ENCODE measurements around the gene WDR76. TPM values are rescaled to one million over a fixed set of nuclear protein-coding genes. Genes with fewer than 3 reads are reported as not detected.
"Not testable (repeated sequence)": the region's sequence is repeated elsewhere in the genome, so short reads cannot be mapped to it uniquely, and the experiment has no call there.

Gene WDR76
- total RNA-seq, 1 experiment from 2014 or later, result 77.0 TPM

DNA sequence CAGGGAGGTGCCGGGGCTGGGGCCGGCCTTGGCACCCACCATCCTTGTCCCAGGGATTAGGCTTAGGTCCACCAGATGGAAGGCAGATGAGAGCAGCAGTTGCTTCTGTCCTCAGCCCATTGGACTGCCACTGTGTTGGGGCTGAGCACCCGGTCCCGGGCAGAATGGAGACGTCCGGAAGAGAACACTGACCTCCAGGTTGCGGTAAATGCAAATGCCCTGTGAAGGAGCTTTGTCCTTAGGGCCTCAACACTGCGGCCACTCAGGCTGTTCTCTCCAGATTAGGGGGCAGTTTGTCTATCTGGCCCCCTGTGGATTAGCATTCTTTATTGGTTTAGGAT is 26.9 kb upstream of the WDR76 start, which contains the start of gene SERINC4:
Gene SERINC4, minus strand, starts transcription at position 276 of the 341 bp plus-strand sequence. Its CDS starts 234 bp downstream, at position 42.
- Histone ChIP-seq H3K4me1 (replicated peaks) (peaks cover 15% of the 10 kb centered on the region), H3K4me3 (peak within 1 kb of the TSS; percentile 60), H3K27ac (peak within 1 kb of the TSS; percentile 27; the same call in 1 of the 2 replicates), H3K27me3 (replicated peaks) (no peaks in the 10 kb centered on the region), H3K9me3 (replicated peaks) (no peaks in the 10 kb centered on the region), H3K36me3 (peaks cover 100% of the 10 kb centered on the region)
- DNase-seq (ENCODE audit: low read depth in 1 of 2, low spot score in 2 of 2), result no peak

- peaks cover 9% of the 10 kb centered on the region for H3K4me1 ChIP-seq (replicated peaks)
- no peaks in the 10 kb centered on the region for H3K27me3 ChIP-seq (replicated peaks)
- H3K4me3 ChIP-seq, result peak within 1 kb of the TSS; percentile 60
- H3K9me3 ChIP-seq (replicated peaks), result no peaks in the 10 kb centered on the region
- H3K36me3 ChIP-seq, result peaks cover 100% of the 10 kb centered on the region
- H3K27ac ChIP-seq, result peak within 1 kb of the TSS; percentile 27; the same call in 1 of the 2 replicates
- peak; percentile 76 to 91 for DNase-seq (ENCODE audit: low read depth in 1 of 2, low spot score in 2 of 2)
These were observed 26.3 kb upstream of the WDR76 start, which contains the start of gene HYPK for GRCh38 chr15:43800286-43801141. TSS of gene HYPK (plus strand) at chr15:43800599. CDS start at chr15:43800623, 24 bp downstream.

- not testable (repeated sequence) for H3K4me1 ChIP-seq (replicated peaks); H3K27me3 ChIP-seq (replicated peaks); H3K9me3 ChIP-seq (replicated peaks); H3K27ac ChIP-seq; H3K4me3 ChIP-seq; DNase-seq (ENCODE audit: low read depth in 1 of 2, low spot score in 2 of 2)
- H3K36me3 ChIP-seq, result peaks cover 98% of the 10 kb centered on the region
These were observed 24.1 kb upstream of the WDR76 start for GRCh38 chr15:43802676-43803075.

GRCh38 chr15:43808435-43808950 is 18.3 kb upstream of the WDR76 start:
- H3K36me3 ChIP-seq, result peaks cover 96% of the 10 kb centered on the region
- DNase-seq (ENCODE audit: low read depth in 1 of 2, low spot score in 2 of 2), result no peak

GRCh38 chr15:43808960-43809678 is 17.7 kb upstream of the WDR76 start:
- no peak overlapping the region for H3K4me3 ChIP-seq
- H3K36me3 ChIP-seq, result peaks cover 96% of the 10 kb centered on the region
- no peaks in the 10 kb centered on the region for H3K4me1 ChIP-seq (replicated peaks)
- no peaks in the 10 kb centered on the region for H3K9me3 ChIP-seq (replicated peaks)
- H3K27ac ChIP-seq, result no peak overlapping the region
- DNase-seq (ENCODE audit: low read depth in 1 of 2, low spot score in 2 of 2), result no peak
- no peaks in the 10 kb centered on the region for H3K27me3 ChIP-seq (replicated peaks)

More at GRCh38 chr15:43808435-43808950, 18.3 kb upstream of the WDR76 start:
- Histone ChIP-seq H3K4me1 (replicated peaks) (no peaks in the 10 kb centered on the region), H3K27me3 (replicated peaks) (no peaks in the 10 kb centered on the region), H3K4me3 (no peak overlapping the region), H3K9me3 (replicated peaks) (no peaks in the 10 kb centered on the region), H3K27ac (no peak overlapping the region)

DNA sequence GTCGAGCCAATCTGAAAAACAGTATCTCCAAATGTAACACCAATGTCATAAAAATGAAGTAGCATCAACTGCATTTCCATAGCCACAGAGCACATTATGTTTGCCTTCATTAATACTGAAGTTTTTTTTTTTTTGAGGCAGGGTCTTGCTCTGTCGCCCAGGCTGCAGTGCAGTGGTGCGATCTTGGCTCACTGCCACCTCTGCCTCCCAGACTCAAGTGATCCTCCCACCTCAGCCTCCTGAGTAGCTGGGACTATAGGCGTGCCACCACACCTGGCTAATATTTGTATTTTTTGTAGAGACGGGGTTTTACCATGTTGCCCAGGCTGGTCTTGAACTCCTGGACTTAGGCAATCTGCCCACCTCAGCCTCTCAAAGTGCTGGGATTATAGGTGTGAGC is 11.7 kb upstream of the WDR76 start:
- peaks cover 80% of the 10 kb centered on the region for H3K36me3 ChIP-seq
- not testable (repeated sequence) for H3K4me3 ChIP-seq; H3K27ac ChIP-seq; H3K9me3 ChIP-seq (replicated peaks); DNase-seq (ENCODE audit: low read depth in 1 of 2, low spot score in 2 of 2); H3K27me3 ChIP-seq (replicated peaks); H3K4me1 ChIP-seq (replicated peaks)

DNA sequence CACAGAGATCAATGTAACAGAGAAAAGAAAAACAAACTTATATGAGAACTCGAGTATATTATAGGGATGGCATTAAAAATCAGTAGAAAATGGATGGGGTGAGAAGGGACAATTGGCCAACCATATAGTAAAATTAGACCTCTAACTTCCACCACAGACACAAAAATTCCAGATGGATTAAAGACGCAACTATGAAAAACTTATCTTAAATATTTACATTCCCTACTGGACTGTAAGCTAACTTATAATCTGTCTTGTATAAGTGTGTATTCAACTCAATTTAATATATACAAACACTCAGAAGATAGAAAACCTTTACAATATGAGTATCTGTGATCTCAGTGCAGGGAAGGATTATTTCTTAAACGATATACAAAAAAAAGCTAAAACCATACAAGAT is 5.3 kb upstream of the WDR76 start:
- Histone ChIP-seq H3K4me1 (replicated peaks) (peaks cover 7% of the 10 kb centered on the region), H3K36me3 (peaks cover 30% of the 10 kb centered on the region), H3K9me3 (replicated peaks) (no peaks in the 10 kb centered on the region), H3K27ac (no peak overlapping the region), H3K4me3 (no peak overlapping the region), H3K27me3 (replicated peaks) (no peaks in the 10 kb centered on the region)
- DNase-seq (ENCODE audit: low read depth in 1 of 2, low spot score in 2 of 2), result no peak

DNA sequence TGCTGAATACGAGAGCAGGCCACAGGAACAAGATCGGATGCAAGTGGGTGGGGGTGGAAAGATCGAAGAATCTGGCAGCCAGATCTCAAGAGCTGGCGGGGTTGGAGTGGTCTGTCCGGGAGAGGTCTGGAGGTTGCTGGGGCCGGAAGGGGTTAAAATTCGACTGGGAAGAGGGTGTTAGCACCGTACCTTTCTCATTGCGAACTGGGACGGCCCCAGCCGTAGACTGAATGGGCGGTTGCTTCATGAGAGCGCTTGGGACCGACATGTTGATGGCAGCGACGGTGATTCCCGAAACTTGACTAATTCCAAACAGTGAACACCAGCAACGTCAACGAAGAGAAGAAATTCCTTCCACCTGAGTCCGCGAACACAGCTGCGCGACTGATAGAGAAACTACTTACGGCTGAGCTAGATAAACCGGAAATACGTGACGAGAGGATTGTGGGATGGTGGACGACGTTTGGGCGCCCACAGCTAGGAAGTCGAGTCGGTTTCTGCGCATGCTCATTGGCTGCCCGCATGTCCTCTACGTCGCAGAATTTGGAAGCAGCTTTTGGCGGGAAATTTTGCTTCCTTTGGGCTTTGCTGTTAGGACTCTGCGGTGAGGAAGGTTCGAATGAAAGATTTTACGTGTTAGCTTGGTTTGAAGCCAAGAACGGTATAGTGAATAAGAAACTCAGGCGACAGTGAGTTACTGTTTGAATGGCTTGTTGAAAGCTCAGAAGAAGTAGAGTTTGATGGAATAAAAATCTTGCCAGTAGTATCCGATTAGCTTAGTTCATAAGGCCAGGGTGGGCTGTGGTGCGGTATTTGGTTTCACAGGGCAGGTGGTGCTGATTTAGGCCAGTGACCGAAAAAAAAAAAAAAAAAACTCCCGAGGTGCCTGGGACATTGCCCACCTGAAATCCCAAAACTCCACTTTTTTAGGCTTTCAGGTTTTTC is 2.2 kb upstream of the WDR76 start, which contains the start of gene MFAP1:
Gene MFAP1, minus strand, starts transcription at position 389 of the 945 bp plus-strand sequence. Its CDS starts 121 bp downstream, at position 268.
- DNase-seq (ENCODE audit: low read depth in 1 of 2, low spot score in 2 of 2), result peak; percentile 92 to 97

DNA sequence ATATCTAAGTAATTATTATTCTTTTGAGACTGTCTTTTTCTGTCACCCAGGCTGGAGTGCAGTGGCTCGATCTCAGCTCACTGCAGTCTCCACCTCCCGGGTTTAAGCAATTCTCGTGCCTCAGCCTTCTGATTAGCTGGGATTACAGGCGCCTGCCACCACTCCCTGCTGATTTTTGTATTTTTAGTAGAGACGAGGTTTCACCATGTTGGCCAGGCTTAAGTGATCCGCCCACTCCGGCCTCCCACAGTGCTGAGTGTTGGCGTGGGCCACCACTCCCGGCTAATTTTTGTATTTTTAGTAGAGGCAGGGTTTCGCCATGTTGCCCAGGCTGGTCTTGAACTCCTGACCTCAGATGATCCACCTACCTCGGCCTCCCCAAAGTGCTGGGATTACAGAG is 1.5 kb upstream of the WDR76 start:
- not testable (repeated sequence) for H3K27ac ChIP-seq, H3K4me3 ChIP-seq
- peaks cover 28% of the 10 kb centered on the region for H3K36me3 ChIP-seq

More for the DNA sequence above, 2.2 kb upstream of the WDR76 start, which contains the start of gene MFAP1:
- Histone ChIP-seq H3K4me3 (peak within 1 kb of the TSS; percentile 59), H3K27me3 (replicated peaks) (no peaks in the 10 kb centered on the region), H3K27ac (peak within 1 kb of the TSS; percentile 83), H3K36me3 (peaks cover 30% of the 10 kb centered on the region), H3K4me1 (replicated peaks) (peaks cover 15% of the 10 kb centered on the region), H3K9me3 (replicated peaks) (no peaks in the 10 kb centered on the region)

GRCh38 chr15:43826029-43826507 is 734 bp upstream of the WDR76 start:
- Histone ChIP-seq H3K36me3 (peaks cover 30% of the 10 kb centered on the region), H3K9me3 (replicated peaks) (no peaks in the 10 kb centered on the region), H3K27ac (peak overlapping the region; percentile 72), H3K4me3 (no peak overlapping the region), H3K27me3 (replicated peaks) (no peaks in the 10 kb centered on the region), H3K4me1 (replicated peaks) (peaks cover 15% of the 10 kb centered on the region)
- peak in 1 of 2 experiments; percentile 8 for DNase-seq (ENCODE audit: low read depth in 1 of 2, low spot score in 2 of 2)

More for the DNA sequence above, 1.5 kb upstream of the WDR76 start:
- not testable (repeated sequence) for H3K27me3 ChIP-seq (replicated peaks); H3K9me3 ChIP-seq (replicated peaks)
- peak in 1 of 2 experiments; percentile 16 for DNase-seq (ENCODE audit: low read depth in 1 of 2, low spot score in 2 of 2)
- peaks cover 15% of the 10 kb centered on the region for H3K4me1 ChIP-seq (replicated peaks)

GRCh38 chr15:43828061-43828657 is 1.4 kb downstream of the WDR76 start:
- DNase-seq (ENCODE audit: low read depth in 1 of 2, low spot score in 2 of 2), result peak in 1 of 2 experiments; percentile 17
- Histone ChIP-seq H3K27ac (peak overlapping the region; percentile 72; the same call in 1 of the 2 replicates), H3K9me3 (replicated peaks) (no peaks in the 10 kb centered on the region), H3K4me3 (peak overlapping the region; percentile 53), H3K27me3 (replicated peaks) (no peaks in the 10 kb centered on the region), H3K4me1 (replicated peaks) (peaks cover 15% of the 10 kb centered on the region), H3K36me3 (peaks cover 42% of the 10 kb centered on the region)

- peaks cover 56% of the 10 kb centered on the region for H3K36me3 ChIP-seq
- DNase-seq (ENCODE audit: low read depth in 1 of 2, low spot score in 2 of 2); H3K9me3 ChIP-seq (replicated peaks): not testable (repeated sequence)
These were observed 3.2 kb downstream of the WDR76 start for GRCh38 chr15:43829951-43830540.

More at GRCh38 chr15:43829951-43830540, 3.2 kb downstream of the WDR76 start:
- not testable (repeated sequence) for H3K27me3 ChIP-seq (replicated peaks); H3K4me1 ChIP-seq (replicated peaks); H3K27ac ChIP-seq; H3K4me3 ChIP-seq
